PC-9 (cell line): ENCODE measurements around the gene COG5.

Experiments
- EZH2 ChIP-seq: fragments of 200-600 bp; sonication (generic); IDR thresholded peaks from 2 replicates; pipeline ENCODE4 v1.8.0; 2017; ENCODE audit warnings: antibody characterized with exemption, low read depth
- TF ChIP-seq, protein P1 (sequence below): fragments of 200-600 bp; sonication (generic); conservative IDR thresholded peaks from 2 replicates; pipeline ENCODE4 v1.6.1; 2017; ENCODE audit warnings: mixed run types, antibody characterized with exemption, mild to moderate bottlenecking, moderate library complexity

DNA sequence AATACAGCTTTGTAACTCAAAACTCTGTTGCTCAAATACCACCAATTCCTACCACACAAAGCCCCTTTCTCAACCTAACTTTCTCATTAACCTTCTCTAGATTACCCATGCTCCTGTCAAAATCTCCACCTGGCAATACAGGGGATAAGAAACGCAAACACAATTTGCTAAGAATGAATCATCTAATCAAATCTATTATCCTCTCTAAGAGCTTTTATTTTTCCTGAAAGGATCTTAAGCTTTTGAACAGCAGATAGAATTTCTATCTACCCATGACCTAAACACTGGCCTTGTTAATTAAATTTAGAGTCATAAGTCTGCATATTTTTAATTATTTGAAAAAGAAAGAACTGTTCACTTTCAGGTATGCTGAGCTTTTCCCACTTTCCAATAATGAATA is 296.6 kb downstream of the COG5 start:
- TF ChIP-seq, protein P1, sequence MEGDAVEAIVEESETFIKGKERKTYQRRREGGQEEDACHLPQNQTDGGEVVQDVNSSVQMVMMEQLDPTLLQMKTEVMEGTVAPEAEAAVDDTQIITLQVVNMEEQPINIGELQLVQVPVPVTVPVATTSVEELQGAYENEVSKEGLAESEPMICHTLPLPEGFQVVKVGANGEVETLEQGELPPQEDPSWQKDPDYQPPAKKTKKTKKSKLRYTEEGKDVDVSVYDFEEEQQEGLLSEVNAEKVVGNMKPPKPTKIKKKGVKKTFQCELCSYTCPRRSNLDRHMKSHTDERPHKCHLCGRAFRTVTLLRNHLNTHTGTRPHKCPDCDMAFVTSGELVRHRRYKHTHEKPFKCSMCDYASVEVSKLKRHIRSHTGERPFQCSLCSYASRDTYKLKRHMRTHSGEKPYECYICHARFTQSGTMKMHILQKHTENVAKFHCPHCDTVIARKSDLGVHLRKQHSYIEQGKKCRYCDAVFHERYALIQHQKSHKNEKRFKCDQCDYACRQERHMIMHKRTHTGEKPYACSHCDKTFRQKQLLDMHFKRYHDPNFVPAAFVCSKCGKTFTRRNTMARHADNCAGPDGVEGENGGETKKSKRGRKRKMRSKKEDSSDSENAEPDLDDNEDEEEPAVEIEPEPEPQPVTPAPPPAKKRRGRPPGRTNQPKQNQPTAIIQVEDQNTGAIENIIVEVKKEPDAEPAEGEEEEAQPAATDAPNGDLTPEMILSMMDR = no peak
- no peak for TF ChIP-seq EZH2
